HG02938 (cell line): ENCODE results near the gene ESPNL.
"Not testable (repeated sequence)": the region's sequence is repeated elsewhere in the genome, so short reads cannot be mapped to it uniquely, and the experiment has no call there.

ENCODE experiments used
- ATAC-seq: cut with Tn5 transposase; IDR thresholded peaks from one replicate; pipeline ENCODE4 v1.9.1; 2021; ENCODE audit warnings: mild to moderate bottlenecking, moderate library complexity; ENCODE audit not compliant: unreplicated experiment

Gene ESPNL

GRCh38 chr2:238168196-238169047 lies 68.3 kb downstream of the ESPNL start:
- ATAC-seq = no peak

GRCh38 chr2:238169048-238169707 lies 69.0 kb downstream of the ESPNL start:
- no peak for ATAC-seq

- ATAC-seq = no peak
Observed at GRCh38 chr2:238169708-238170251, 69.6 kb downstream of the ESPNL start.

GRCh38 chr2:238170386-238171071 lies 70.4 kb downstream of the ESPNL start:
- no peak for ATAC-seq

- not testable (repeated sequence) for ATAC-seq
Observed at GRCh38 chr2:238171072-238171431, 70.9 kb downstream of the ESPNL start.

- no peak for ATAC-seq
Observed at GRCh38 chr2:238171575-238172187, 71.5 kb downstream of the ESPNL start.

- no peak for ATAC-seq
Observed at GRCh38 chr2:238172439-238172838, 72.3 kb downstream of the ESPNL start.

GRCh38 chr2:238173692-238174091 lies 73.6 kb downstream of the ESPNL start:
- ATAC-seq = no peak

GRCh38 chr2:238174291-238174690 lies 74.2 kb downstream of the ESPNL start:
- ATAC-seq = no peak

- no peak for ATAC-seq
Observed at GRCh38 chr2:238174701-238175100, 74.6 kb downstream of the ESPNL start.

- ATAC-seq = no peak
Observed at GRCh38 chr2:238176613-238177012, 76.5 kb downstream of the ESPNL start.

GRCh38 chr2:238180554-238180953 lies 80.4 kb downstream of the ESPNL start:
- ATAC-seq = no peak

- ATAC-seq = no peak
Observed at GRCh38 chr2:238182362-238182761, 82.2 kb downstream of the ESPNL start.
